Ovary (tissue), 3 donors: ENCODE results near the gene RAP1GAP.

Source experiments
- CTCF ChIP-seq, 3 donors: fragments of 450-650 bp in 2 of 3; fragments of 200-600 bp in 1 of 3; IDR thresholded peaks; one replicate each; pipeline versions ENCODE4 v1.5.1 to v1.8.0; 2016 to 2022; ENCODE audit warnings: antibody characterized with exemption in 3 of 3, mild to moderate bottlenecking in 1 of 3
- EP300 ChIP-seq: sonication (generic); formaldehyde crosslinking; IDR thresholded peaks from one replicate; pipeline ENCODE4 v1.6.1; 2017; ENCODE audit warnings: antibody characterized with exemption
- POLR2A ChIP-seq: fragments of 450-650 bp; IDR thresholded peaks from one replicate; pipeline ENCODE4 v1.6.1; 2017; ENCODE audit warnings: antibody characterized with exemption, mild to moderate bottlenecking, moderate library complexity
- donor health status: DM: no; HTN: no; CAD: no.

- no peak for TF ChIP-seq CTCF (IDR thresholded peaks at IDR 0.05)
- no peak for TF ChIP-seq POLR2A
- TF ChIP-seq EP300, result no peak
Measured at GRCh38 chr1:21594501-21594900, 74.7 kb downstream of the RAP1GAP start.
